Measurements from ENCODE around the gene IL1RL1. TPM values are rescaled to one million over a fixed set of nuclear protein-coding genes. Genes with fewer than 3 reads are reported as not detected.

The IL1RL1 gene
- total RNA-seq, 1 experiment from 2014 or later, result 5.7 TPM

GRCh38 chr2:102356381-102356712, 45.0 kb downstream of the IL1RL1 start:
- H3K9ac ChIP-seq (ENCODE audit: low read length), result peak overlapping the region; percentile 88
- H3K9me2 ChIP-seq (replicated peaks; ENCODE audit: low read length), result no peaks in the 10 kb centered on the region
- intact Hi-C loops (cut with micrococcal nuclease), result loop anchor here (5.0 to 10.0 kb wide), 2 partner anchors 189 to 332 kb away; no protein-coding TSS in a partner anchor
- H3K27ac ChIP-seq (ENCODE audit: low read length), result no peak overlapping the region
- H3F3A ChIP-seq (ENCODE audit: low read length, unreplicated experiment), result no peaks in the 10 kb centered on the region
- H3K36me3 ChIP-seq (ENCODE audit: low read depth, low read length), result no peaks in the 10 kb centered on the region; the same call in 1 of the 2 replicates
- DNase-seq (no peak), ATAC-seq (no peak)
- H3K27me3 ChIP-seq (ENCODE audit: low read length), result no peaks in the 10 kb centered on the region
- H3K4me1 ChIP-seq (ENCODE audit: insufficient read depth, low read length), result peaks cover 6% of the 10 kb centered on the region; the same call in 1 of the 2 replicates
- no peaks in the 10 kb centered on the region for H3K79me2 ChIP-seq (ENCODE audit: low read length)
- ChIA-PET CTCF (no interaction called here), POLR2A (ENCODE audit: unreplicated experiment) (interaction anchor here (0.7 kb wide), 1 partner anchor 100 kb away, joined by 30 read pairs; no protein-coding TSS in a partner anchor)
- peak overlapping the region; percentile 99 for H2AFZ ChIP-seq (ENCODE audit: low read length)
- BruUV-seq (replicated peaks), result no TSS peak
- no peaks in the 10 kb centered on the region for H3K9me3 ChIP-seq (ENCODE audit: low read length)
- TF ChIP-seq EZH2phosphoT487 (IDR thresholded peaks at IDR 0.05; ENCODE audit: borderline replicate concordance, low read length) (no peak), EZH2 (IDR thresholded peaks at IDR 0.05; ENCODE audit: low read length, unreplicated experiment) (no peak), CTCF (conservative IDR thresholded peaks at IDR 0.05; ENCODE audit: low read depth, low read length) (no peak)
- H3K4me3 ChIP-seq (ENCODE audit: low read length), result peak overlapping the region; percentile 91
- no peaks in the 10 kb centered on the region for H4K20me1 ChIP-seq (ENCODE audit: low read length)
- peak overlapping the region; percentile 86 for H3K4me2 ChIP-seq (ENCODE audit: low read length)

- H3K79me2 ChIP-seq (ENCODE audit: low read length), result no peaks in the 10 kb centered on the region
- intact Hi-C loops (cut with micrococcal nuclease), result loop anchor here (5.0 to 10.0 kb wide), 2 partner anchors 189 to 332 kb away; no protein-coding TSS in a partner anchor
- H4K20me1 ChIP-seq (ENCODE audit: low read length), result no peaks in the 10 kb centered on the region
- POLR2A ChIA-PET (ENCODE audit: unreplicated experiment), result interaction anchor here (0.7 kb wide), 1 partner anchor 100 kb away, joined by 30 read pairs; no protein-coding TSS in a partner anchor
- H3K4me2 ChIP-seq (ENCODE audit: low read length), result peak overlapping the region; percentile 86
- H2AFZ ChIP-seq (ENCODE audit: low read length), result no peak overlapping the region
- H3K36me3 ChIP-seq (ENCODE audit: low read depth, low read length), result no peaks in the 10 kb centered on the region; the same call in 1 of the 2 replicates
- peaks cover 6% of the 10 kb centered on the region; the same call in 1 of the 2 replicates for H3K4me1 ChIP-seq (ENCODE audit: insufficient read depth, low read length)
- no peaks in the 10 kb centered on the region for H3K9me2 ChIP-seq (replicated peaks; ENCODE audit: low read length)
- no peaks in the 10 kb centered on the region for H3K27me3 ChIP-seq (ENCODE audit: low read length)
- no peaks in the 10 kb centered on the region for H3F3A ChIP-seq (ENCODE audit: low read length, unreplicated experiment)
- H3K9me3 ChIP-seq (ENCODE audit: low read length), result no peaks in the 10 kb centered on the region
- no peak overlapping the region for H3K9ac ChIP-seq (ENCODE audit: low read length)
- ATAC-seq, result no peak
- no peak overlapping the region for H3K27ac ChIP-seq (ENCODE audit: low read length)
- CTCF ChIA-PET, result no interaction called here
- H3K4me3 ChIP-seq (ENCODE audit: low read length), result peak overlapping the region; percentile 91
- DNase-seq, result no peak
- BruUV-seq (replicated peaks), result no TSS peak
- no peak for TF ChIP-seq EZH2 (IDR thresholded peaks at IDR 0.05; ENCODE audit: low read length, unreplicated experiment)
- no peak for TF ChIP-seq CTCF (conservative IDR thresholded peaks at IDR 0.05; ENCODE audit: low read depth, low read length)
- TF ChIP-seq EZH2phosphoT487 (IDR thresholded peaks at IDR 0.05; ENCODE audit: borderline replicate concordance, low read length), result no peak
Observed at GRCh38 chr2:102356741-102357140, 45.4 kb downstream of the IL1RL1 start.

- Histone ChIP-seq H3K27ac (ENCODE audit: low read length) (no peak overlapping the region), H3K9me3 (ENCODE audit: low read length) (no peaks in the 10 kb centered on the region), H3K4me2 (ENCODE audit: low read length) (no peak overlapping the region), H3K4me1 (ENCODE audit: insufficient read depth, low read length) (peaks cover 9% of the 10 kb centered on the region; the same call in 1 of the 2 replicates), H2AFZ (ENCODE audit: low read length) (no peak overlapping the region), H3K27me3 (ENCODE audit: low read length) (no peaks in the 10 kb centered on the region), H3K9ac (ENCODE audit: low read length) (no peak overlapping the region), H3K36me3 (ENCODE audit: low read depth, low read length) (no peaks in the 10 kb centered on the region; the same call in 1 of the 2 replicates), H3F3A (ENCODE audit: low read length, unreplicated experiment) (no peaks in the 10 kb centered on the region), H3K79me2 (ENCODE audit: low read length) (no peaks in the 10 kb centered on the region), H3K9me2 (replicated peaks; ENCODE audit: low read length) (no peaks in the 10 kb centered on the region), H3K4me3 (ENCODE audit: low read length) (no peak overlapping the region), H4K20me1 (ENCODE audit: low read length) (no peaks in the 10 kb centered on the region)
- POLR2A ChIA-PET (ENCODE audit: unreplicated experiment), result no interaction called here
- CTCF ChIA-PET, result interaction anchor here (0.6 to 0.9 kb wide), 3 partner anchors 105 to 258 kb away, joined by 3 read pairs; no protein-coding TSS in a partner anchor
- ATAC-seq (no peak), DNase-seq (no peak)
- BruUV-seq (replicated peaks), result no TSS peak
- TF ChIP-seq EZH2phosphoT487 (IDR thresholded peaks at IDR 0.05; ENCODE audit: borderline replicate concordance, low read length) (no peak), CTCF (conservative IDR thresholded peaks at IDR 0.05; ENCODE audit: low read depth, low read length) (no peak), EZH2 (IDR thresholded peaks at IDR 0.05; ENCODE audit: low read length, unreplicated experiment) (no peak)
- intact Hi-C loops (cut with micrococcal nuclease), result loop anchor here (5.0 to 10.0 kb wide), 2 partner anchors 191 to 333 kb away; no protein-coding TSS in a partner anchor
Observed at GRCh38 chr2:102357937-102358336, 46.6 kb downstream of the IL1RL1 start.
